ENCODE data around the gene SLC2A6.

Gene SLC2A6

DNA sequence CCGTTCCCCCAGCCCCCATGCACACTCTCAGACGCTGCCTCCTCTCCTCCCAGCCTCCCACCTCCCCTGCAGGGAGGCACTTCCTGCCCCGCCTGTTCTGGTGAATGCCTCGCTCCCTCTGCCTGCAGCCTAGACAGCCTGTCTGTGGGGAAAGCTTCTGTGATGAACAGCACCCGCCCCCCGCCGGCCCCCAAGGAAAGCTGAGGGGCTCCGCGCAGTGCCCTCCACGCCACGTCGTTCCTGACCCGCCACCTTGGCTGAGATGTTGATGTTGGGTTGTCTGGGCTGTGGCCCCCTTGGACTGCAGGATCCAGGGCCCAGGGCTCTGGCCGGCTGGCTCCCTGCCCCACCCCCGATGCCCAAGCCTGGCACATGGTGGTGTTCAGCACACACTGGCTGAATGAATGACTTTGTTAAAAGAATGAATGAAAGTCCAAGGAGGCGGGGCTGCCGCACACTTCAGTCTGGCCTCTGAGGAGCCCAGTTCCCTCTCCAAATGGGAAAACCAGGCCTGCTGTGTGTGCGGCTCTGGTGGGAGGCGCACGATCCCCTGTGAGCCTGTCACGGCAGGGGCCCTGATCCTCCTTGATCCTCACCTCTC, 47.9 kb upstream of the SLC2A6 start:
- Histone ChIP-seq H3K36me3 (ENCODE audit: insufficient read depth, low read length) (no peaks in the 10 kb centered on the region), H3K9me2 (replicated peaks; ENCODE audit: low read depth, low read length) (no peaks in the 10 kb centered on the region), H3F3A (ENCODE audit: low read depth) (no peaks in the 10 kb centered on the region), H4K20me1 (ENCODE audit: insufficient read depth, low read length, poor library complexity, severe bottlenecking) (no peaks in the 10 kb centered on the region), H3K4me1 (ENCODE audit: insufficient read depth, low read length, poor library complexity, severe bottlenecking) (peaks cover 41% of the 10 kb centered on the region), H3K4me3 (ENCODE audit: low read length, poor library complexity, severe bottlenecking) (no peak overlapping the region), H3K27me3 (ENCODE audit: insufficient read depth, low read length, poor library complexity, severe bottlenecking) (no peaks in the 10 kb centered on the region), H3K9ac (ENCODE audit: low read depth, low read length, poor library complexity, severe bottlenecking) (peak overlapping the region; percentile 35), H3K4me2 (ENCODE audit: low read depth, low read length, poor library complexity, severe bottlenecking) (peak overlapping the region; percentile 39), H3K9me3 (ENCODE audit: insufficient read depth, low read depth, low read length) (no peaks in the 10 kb centered on the region), H2AFZ (ENCODE audit: low read length) (0 out of 2 replicates have a peak overlapping the region, but pooled peaks have one; percentile 34), H3K79me2 (ENCODE audit: insufficient read depth, low read length) (no peaks in the 10 kb centered on the region)
- TF ChIP-seq CTCF (conservative IDR thresholded peaks at IDR 0.05; ENCODE audit: low read length) (no peak), EZH2phosphoT487 (IDR thresholded peaks at IDR 0.05; ENCODE audit: borderline replicate concordance) (no peak)

- no peak overlapping the region for H3K4me2 ChIP-seq (ENCODE audit: low read depth, low read length, poor library complexity, severe bottlenecking)
- peaks cover 46% of the 10 kb centered on the region for H3K4me1 ChIP-seq (ENCODE audit: insufficient read depth, low read length, poor library complexity, severe bottlenecking)
- H3K27me3 ChIP-seq (ENCODE audit: insufficient read depth, low read length, poor library complexity, severe bottlenecking): no peaks in the 10 kb centered on the region
- H2AFZ ChIP-seq (ENCODE audit: low read length): no peak overlapping the region
- H3K9ac ChIP-seq (ENCODE audit: low read depth, low read length, poor library complexity, severe bottlenecking): no peak overlapping the region
- no peaks in the 10 kb centered on the region for H4K20me1 ChIP-seq (ENCODE audit: insufficient read depth, low read length, poor library complexity, severe bottlenecking)
- no peaks in the 10 kb centered on the region for H3K79me2 ChIP-seq (ENCODE audit: insufficient read depth, low read length)
- H3K9me2 ChIP-seq (replicated peaks; ENCODE audit: low read depth, low read length): no peaks in the 10 kb centered on the region
- TF ChIP-seq CTCF (conservative IDR thresholded peaks at IDR 0.05; ENCODE audit: low read length) (no peak), EZH2phosphoT487 (IDR thresholded peaks at IDR 0.05; ENCODE audit: borderline replicate concordance) (no peak)
- H3F3A ChIP-seq (ENCODE audit: low read depth): no peaks in the 10 kb centered on the region
- H3K36me3 ChIP-seq (ENCODE audit: insufficient read depth, low read length): no peaks in the 10 kb centered on the region
- no peaks in the 10 kb centered on the region for H3K9me3 ChIP-seq (ENCODE audit: insufficient read depth, low read depth, low read length)
- no peak overlapping the region for H3K4me3 ChIP-seq (ENCODE audit: low read length, poor library complexity, severe bottlenecking)
Measured at GRCh38 chr9:133525677-133526076, 46.8 kb upstream of the SLC2A6 start.

DNA sequence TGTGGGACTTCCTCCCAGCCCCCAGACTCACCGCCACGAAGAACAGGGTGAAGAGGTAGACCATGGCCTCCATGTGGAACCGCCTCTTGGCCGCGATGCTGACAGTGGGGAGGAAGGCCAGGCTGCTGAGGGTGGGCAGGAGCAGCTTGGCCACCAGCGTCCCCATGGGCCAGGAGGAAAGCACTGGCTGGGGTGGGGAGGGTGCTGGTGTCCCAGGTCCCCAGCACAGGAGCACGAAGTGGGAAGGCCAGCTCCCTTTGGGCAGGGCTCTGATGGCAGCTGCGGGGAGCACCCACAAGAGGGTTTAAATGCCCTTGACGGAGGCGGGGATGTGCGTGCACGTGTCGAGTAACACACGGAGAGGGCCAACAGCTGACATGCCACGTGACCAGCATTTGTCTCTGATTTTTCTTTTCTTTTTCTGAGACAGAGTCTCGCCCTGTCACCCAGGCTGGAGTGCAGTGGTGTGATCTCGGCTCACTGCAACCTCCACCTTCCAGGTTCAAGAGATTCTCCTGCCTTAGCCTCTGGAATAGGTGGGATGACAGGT, 45.9 kb upstream of the SLC2A6 start, which contains the start of gene MYMK:
Gene MYMK (minus strand): TSS at position 281 of the 550 bp plus-strand sequence. CDS start 115 bp downstream, at position 166.
- Histone ChIP-seq H3F3A (ENCODE audit: low read depth) (no peaks in the 10 kb centered on the region), H3K9ac (ENCODE audit: low read depth, low read length, poor library complexity, severe bottlenecking) (no peak within 1 kb of the TSS), H3K4me3 (ENCODE audit: low read length, poor library complexity, severe bottlenecking) (no peak within 1 kb of the TSS), H4K20me1 (ENCODE audit: insufficient read depth, low read length, poor library complexity, severe bottlenecking) (no peaks in the 10 kb centered on the region), H3K36me3 (ENCODE audit: insufficient read depth, low read length) (no peaks in the 10 kb centered on the region), H3K4me1 (ENCODE audit: insufficient read depth, low read length, poor library complexity, severe bottlenecking) (peaks cover 46% of the 10 kb centered on the region), H3K4me2 (ENCODE audit: low read depth, low read length, poor library complexity, severe bottlenecking) (no peak within 1 kb of the TSS), H3K79me2 (ENCODE audit: insufficient read depth, low read length) (no peaks in the 10 kb centered on the region), H3K9me3 (ENCODE audit: insufficient read depth, low read depth, low read length) (no peaks in the 10 kb centered on the region), H2AFZ (ENCODE audit: low read length) (no peak within 1 kb of the TSS), H3K27me3 (ENCODE audit: insufficient read depth, low read length, poor library complexity, severe bottlenecking) (no peaks in the 10 kb centered on the region), H3K9me2 (replicated peaks; ENCODE audit: low read depth, low read length) (no peaks in the 10 kb centered on the region)
- TF ChIP-seq EZH2phosphoT487 (IDR thresholded peaks at IDR 0.05; ENCODE audit: borderline replicate concordance) (no peak), CTCF (conservative IDR thresholded peaks at IDR 0.05; ENCODE audit: low read length) (no peak)
